Ishikawa (cell line): Measurements from ENCODE around the gene AGAP2.

Experiments
- CREB1 ChIP-seq: IDR thresholded peaks from 2 replicates; pipeline ENCODE4 v1.6.1; 2012; ENCODE audit warnings: low read depth
- REST ChIP-seq: IDR thresholded peaks from 2 replicates; pipeline ENCODE4 v1.6.1; 2012; ENCODE audit warnings: low read depth, mild to moderate bottlenecking

- TF ChIP-seq CREB1 (no peak), REST (no peak)
These were observed 7.5 kb upstream of the AGAP2 start for GRCh38 chr12:57746025-57746424.
